GM23338 (cell line): ENCODE measurements around the gene RAB3B. TPM values are rescaled to one million over a fixed set of nuclear protein-coding genes. Genes with fewer than 3 reads are reported as not detected.

Experiments
- ATAC-seq: fragments of 200-7000 bp; cut with Tn5 transposase; 3 replicates; pipeline ENCODE4 v1.9.1; 2020
- DNase-seq: peaks from one replicate; pipeline ENCODE4 v3.0.0-alpha.2; 2015; ENCODE audit warnings: low spot score
- H2AFZ ChIP-seq: fragments of 200-600 bp; sonication (generic); 2 replicates; pipeline ENCODE4 v1.8.0; 2016; ENCODE audit warnings: antibody characterized with exemption, mild to moderate bottlenecking, moderate library complexity
- H3F3A ChIP-seq: fragments of 200-600 bp; sonication (generic); replicated peaks from 2 replicates; pipeline ENCODE4 v1.8.0; 2017; ENCODE audit warnings: antibody characterized with exemption, mixed run types, low read depth
- H3K27ac ChIP-seq: fragments of 200-600 bp; sonication (generic); 2 replicates; pipeline ENCODE4 v1.6.1; 2016; ENCODE audit warnings: low read depth
- H3K27me3 ChIP-seq: fragments of 200-600 bp; sonication (generic); 2 replicates; pipeline ENCODE4 v1.8.0; 2016; ENCODE audit warnings: mild to moderate bottlenecking, mixed run types, moderate library complexity; ENCODE audit not compliant: insufficient read depth
- H3K36me3 ChIP-seq: fragments of 200-600 bp; sonication (generic); 2 replicates; pipeline ENCODE4 v1.8.0; 2016; ENCODE audit warnings: mild to moderate bottlenecking; ENCODE audit not compliant: insufficient read depth
- H3K4me1 ChIP-seq: fragments of 200-600 bp; sonication (generic); 2 replicates; pipeline ENCODE4 v1.8.0; 2016; ENCODE audit warnings: mild to moderate bottlenecking, moderate library complexity; ENCODE audit not compliant: insufficient read depth
- H3K4me2 ChIP-seq: fragments of 200-600 bp; sonication (generic); 2 replicates; pipeline ENCODE4 v1.7.1; 2017; ENCODE audit warnings: mixed run types
- H3K4me3 ChIP-seq: fragments of 200-600 bp; sonication (generic); 2 replicates; pipeline ENCODE4 v1.6.1; 2016; ENCODE audit warnings: mixed run types
- H3K79me2 ChIP-seq: fragments of 200-600 bp; sonication (generic); replicated peaks from 2 replicates; pipeline ENCODE4 v1.8.0; 2017; ENCODE audit warnings: mild to moderate bottlenecking; ENCODE audit not compliant: insufficient read depth
- H3K9me2 ChIP-seq: fragments of 200-600 bp; sonication (generic); 2 replicates; pipeline ENCODE4 v1.8.0; 2017; ENCODE audit not compliant: insufficient read depth
- H4K20me1 ChIP-seq: fragments of 200-600 bp; sonication (generic); replicated peaks from 2 replicates; pipeline ENCODE4 v1.8.0; 2017; ENCODE audit warnings: mild to moderate bottlenecking; ENCODE audit not compliant: insufficient read depth
- H3K27ac Mint-ChIP-seq: 2 replicates; pipeline ENCODE4 v1.8.0; 2020; ENCODE audit warnings: inconsistent platforms, mild to moderate bottlenecking, moderate library complexity, mixed read lengths
- H3K27me3 Mint-ChIP-seq: 3 replicates; pipeline ENCODE4 v1.8.0; 2022; ENCODE audit warnings: low read depth, mild to moderate bottlenecking, moderate library complexity, mixed read lengths, inconsistent platforms; ENCODE audit not compliant: insufficient read depth, poor library complexity
- H3K36me3 Mint-ChIP-seq: 3 replicates; pipeline ENCODE4 v1.8.0; 2021; ENCODE audit warnings: low read depth, mild to moderate bottlenecking, inconsistent platforms, moderate library complexity, mixed read lengths
- H3K4me1 Mint-ChIP-seq: 3 replicates; pipeline ENCODE4 v1.8.0; 2020; ENCODE audit warnings: mild to moderate bottlenecking, inconsistent platforms, mixed read lengths
- H3K4me3 Mint-ChIP-seq: 3 replicates; pipeline ENCODE4 v1.8.0; 2021; ENCODE audit warnings: moderate library complexity, mild to moderate bottlenecking, inconsistent platforms, mixed read lengths
- H3K9me3 Mint-ChIP-seq: 3 replicates; pipeline ENCODE4 v1.8.0; 2020; ENCODE audit warnings: moderate library complexity, mild to moderate bottlenecking, inconsistent platforms, mixed read lengths
- CREB1 ChIP-seq: fragments of 250-450 bp; sonication (Bioruptor Pico); IDR thresholded peaks from 2 replicates; pipeline ENCODE4 v1.5.0; 2020; ENCODE audit warnings: low read depth, mild to moderate bottlenecking, moderate library complexity
- EZH2phosphoT487 ChIP-seq: fragments of 200-600 bp; sonication (generic); IDR thresholded peaks from one replicate; pipeline ENCODE4 v1.8.1; 2018; ENCODE audit warnings: antibody characterized with exemption; ENCODE audit not compliant: unreplicated experiment
- JUNB ChIP-seq: IDR thresholded peaks from one replicate; pipeline ENCODE4 v1.6.1; 2016; ENCODE audit warnings: antibody characterized with exemption; ENCODE audit not compliant: unreplicated experiment
- NANOG ChIP-seq: IDR thresholded peaks from 2 replicates; pipeline ENCODE4 v1.6.1; 2016; ENCODE audit warnings: antibody characterized with exemption, borderline replicate concordance
- POLR2AphosphoS5 ChIP-seq: IDR thresholded peaks from 2 replicates; pipeline ENCODE4 v1.6.1; 2016; ENCODE audit warnings: antibody characterized with exemption, low read depth
- REST ChIP-seq: IDR thresholded peaks from one replicate; pipeline ENCODE4 v1.6.1; 2018; ENCODE audit warnings: antibody characterized with exemption; ENCODE audit not compliant: unreplicated experiment
- STAT1 ChIP-seq: IDR thresholded peaks from one replicate; pipeline ENCODE4 v1.6.1; 2016; ENCODE audit warnings: antibody characterized with exemption; ENCODE audit not compliant: unreplicated experiment
- ZNF114 ChIP-seq: fragments of 250-450 bp; sonication (Bioruptor Pico); IDR thresholded peaks from 2 replicates; pipeline ENCODE4 v1.5.0; 2020; ENCODE audit warnings: mild to moderate bottlenecking, moderate library complexity
- ZNF331 ChIP-seq: fragments of 250-450 bp; sonication (Bioruptor Pico); IDR thresholded peaks from 2 replicates; pipeline ENCODE4 v1.5.0; 2020; ENCODE audit warnings: low read depth, mild to moderate bottlenecking, moderate library complexity
- polyA plus RNA-seq: library from polyadenylated mRNA; unstranded; fragments of >200 nt; fragmentation: Nextera tagmentation; extraction: Ambion mirVana; gene quantifications from 2 replicates; pipeline ENCODE4 v1.2.1, GENCODE V29; 2016
- total RNA-seq: library from RNA; depleted of rRNA; stranded (reverse); fragments of >200 nt; shearing (Covaris generic); gene quantifications from 2 replicates; pipeline ENCODE4 v1.2.3, GENCODE V29; 2014
- TF ChIP-seq, protein P1 (sequence below), 2 experiments: fragments of 200-600 bp in 1 of 2; sonication (generic) in 1 of 2; conservative IDR thresholded peaks; 2 replicates each; pipeline versions ENCODE4 v1.5.1 to v1.6.1; 2016 to 2017; ENCODE audit warnings: antibody characterized with exemption in 2 of 2, low read depth in 2 of 2, mild to moderate bottlenecking in 2 of 2, moderate library complexity in 1 of 2

The RAB3B gene
- total and polyA plus RNA-seq, 2 experiments from 2014 or later = 18.3 to 37.9 TPM

GRCh38 chr1:51956528-51957509 lies 33.7 kb downstream of the RAB3B start (continued):
- TF ChIP-seq JUNB = no peak
- TF ChIP-seq ZNF331 (CRISPR knock-in tag) = no peak
- no peak for TF ChIP-seq REST
- no peak for TF ChIP-seq CREB1 (CRISPR knock-in tag)
- no peak for TF ChIP-seq NANOG

DNA sequence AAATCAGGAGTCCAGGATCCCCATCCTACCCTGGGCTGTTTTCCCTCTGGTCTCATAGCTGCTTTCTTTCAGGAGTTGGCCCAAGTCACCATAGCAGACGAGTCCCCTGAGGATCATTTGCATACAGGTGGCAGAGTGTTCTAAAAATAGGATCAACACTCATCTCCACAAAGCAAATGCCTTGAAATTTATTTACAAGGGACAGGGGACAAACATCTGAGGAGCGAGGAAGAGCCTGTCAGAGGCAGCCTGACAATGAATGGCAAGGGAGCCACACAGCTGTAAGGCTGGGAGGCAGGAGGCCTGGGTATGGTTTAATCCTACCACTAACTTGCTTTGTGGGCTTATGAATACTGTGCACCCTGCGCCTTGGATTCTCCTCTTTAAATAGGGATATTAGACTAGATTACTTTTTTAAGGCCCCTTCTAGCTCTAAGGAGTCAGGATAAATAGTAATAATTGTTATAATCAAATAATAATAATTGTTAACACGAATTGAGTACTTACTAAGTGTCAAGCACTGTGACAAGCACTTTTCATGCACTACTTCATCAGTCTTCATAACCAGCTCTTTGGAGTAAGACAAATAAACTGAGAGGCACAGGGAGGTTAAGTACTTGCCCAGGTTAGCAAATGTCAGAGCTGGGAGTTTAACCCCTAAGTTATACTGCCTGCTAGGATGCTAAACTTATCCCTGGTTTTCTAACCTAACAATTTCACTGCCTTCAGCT lies 34.5 kb downstream of the RAB3B start:
- peak overlapping the region; percentile 64 for H3K4me2 ChIP-seq
- peaks cover 30% of the 10 kb centered on the region for H3K4me1 ChIP-seq
- peaks cover 5% of the 10 kb centered on the region; the same call in 1 of the 2 replicates for H3K79me2 ChIP-seq
- H3K4me3 ChIP-seq = no peak overlapping the region
- peak; percentile 11 for DNase-seq
- no peaks in the 10 kb centered on the region for H3K9me2 ChIP-seq
- no peaks in the 10 kb centered on the region for H3K27me3 ChIP-seq
- H2AFZ ChIP-seq = no peak overlapping the region
- Mint-ChIP-seq H3K4me1 (peaks cover 38% of the 10 kb centered on the region), H3K4me3 (peak overlapping the region; percentile 10; the same call in 1 of the 3 replicates), H3K36me3 (peaks cover 36% of the 10 kb centered on the region), H3K9me3 (0 out of 3 replicates have a peak, but pooled peaks cover 3% of the 10 kb centered on the region), H3K27ac (peak overlapping the region; percentile 26; the same call in 1 of the 2 replicates), H3K27me3 (peaks cover 1% of the 10 kb centered on the region)
- H4K20me1 ChIP-seq = 0 out of 2 replicates have a peak, but pooled peaks cover 3% of the 10 kb centered on the region
- no peaks in the 10 kb centered on the region; the same call in 1 of the 2 replicates for H3K36me3 ChIP-seq
- peak; percentile 18; the same call in 2 of the 3 replicates for ATAC-seq
- peak overlapping the region; percentile 46; the same call in 1 of the 2 replicates for H3K27ac ChIP-seq
- H3F3A ChIP-seq = no peaks in the 10 kb centered on the region
- TF ChIP-seq, protein P1, sequence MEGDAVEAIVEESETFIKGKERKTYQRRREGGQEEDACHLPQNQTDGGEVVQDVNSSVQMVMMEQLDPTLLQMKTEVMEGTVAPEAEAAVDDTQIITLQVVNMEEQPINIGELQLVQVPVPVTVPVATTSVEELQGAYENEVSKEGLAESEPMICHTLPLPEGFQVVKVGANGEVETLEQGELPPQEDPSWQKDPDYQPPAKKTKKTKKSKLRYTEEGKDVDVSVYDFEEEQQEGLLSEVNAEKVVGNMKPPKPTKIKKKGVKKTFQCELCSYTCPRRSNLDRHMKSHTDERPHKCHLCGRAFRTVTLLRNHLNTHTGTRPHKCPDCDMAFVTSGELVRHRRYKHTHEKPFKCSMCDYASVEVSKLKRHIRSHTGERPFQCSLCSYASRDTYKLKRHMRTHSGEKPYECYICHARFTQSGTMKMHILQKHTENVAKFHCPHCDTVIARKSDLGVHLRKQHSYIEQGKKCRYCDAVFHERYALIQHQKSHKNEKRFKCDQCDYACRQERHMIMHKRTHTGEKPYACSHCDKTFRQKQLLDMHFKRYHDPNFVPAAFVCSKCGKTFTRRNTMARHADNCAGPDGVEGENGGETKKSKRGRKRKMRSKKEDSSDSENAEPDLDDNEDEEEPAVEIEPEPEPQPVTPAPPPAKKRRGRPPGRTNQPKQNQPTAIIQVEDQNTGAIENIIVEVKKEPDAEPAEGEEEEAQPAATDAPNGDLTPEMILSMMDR (conservative IDR thresholded peaks at IDR 0.05; ENCODE audit: low read depth in 2 of 2) = no peak
- TF ChIP-seq EZH2phosphoT487 (no peak), NANOG (no peak), JUNB (no peak), STAT1 (no peak), ZNF114 (CRISPR knock-in tag) (no peak), CREB1 (CRISPR knock-in tag) (no peak), POLR2AphosphoS5 (no peak)
